Caki2 (cell line): ENCODE data around the gene RIOK1. TPM values are rescaled to one million over a fixed set of nuclear protein-coding genes. Genes with fewer than 3 reads are reported as not detected.
"Not testable (repeated sequence)": the region's sequence is repeated elsewhere in the genome, so short reads cannot be mapped to it uniquely, and the experiment has no call there.

Experiments used
- DNase-seq: peaks from one replicate; pipeline ENCODE4 v3.0.0-alpha.2; 2015; ENCODE audit warnings: low read depth
- in situ Hi-C: cut with HindIII; loops from 2 replicates; pipeline ENCODE4 v1.10.0; 2016; ENCODE audit warnings: low sequenced_read_pairs, low pct_unique_long_range_greater_than_20kb, mixed read lengths
- total RNA-seq: library from RNA; depleted of rRNA; stranded (reverse); fragments of >200 nt; shearing (Covaris generic); gene quantifications from 2 replicates; pipeline ENCODE4 v1.2.3, GENCODE V29; 2014; ENCODE audit warnings: low replicate concordance; rRNA removed

RIOK1 gene
- total RNA-seq, result 4.8 and 18.3 TPM in 2 replicates

- DNase-seq, result peak; percentile 94
- in situ Hi-C loops, result no loop called here
Observed at GRCh38 chr6:7389451-7390225, at the start of gene RIOK1, which contains the start of gene CAGE1. Gene RIOK1, plus strand, starts transcription at chr6:7389808. Its CDS starts 195 bp downstream, at chr6:7390003. Gene CAGE1, minus strand, starts transcription at chr6:7389742. Its CDS starts 2,569 bp downstream, at chr6:7387173.

GRCh38 chr6:7341271-7341670 lies 48.3 kb upstream of the RIOK1 start:
- in situ Hi-C loops, result no loop called here
- DNase-seq, result no peak

GRCh38 chr6:7341989-7342742 lies 47.4 kb upstream of the RIOK1 start:
- in situ Hi-C loops, result no loop called here
- DNase-seq, result peak; percentile 15

- DNase-seq, result no peak
- in situ Hi-C loops, result no loop called here
Observed at GRCh38 chr6:7343546-7344475, 45.8 kb upstream of the RIOK1 start.

- in situ Hi-C loops, DNase-seq: not testable (repeated sequence)
Observed at GRCh38 chr6:7344773-7345450, 44.7 kb upstream of the RIOK1 start.

- in situ Hi-C loops, result not testable (repeated sequence)
Observed at GRCh38 chr6:7347551-7347997, 42.0 kb upstream of the RIOK1 start.

GRCh38 chr6:7350591-7350990 lies 39.0 kb upstream of the RIOK1 start:
- in situ Hi-C loops, DNase-seq: not testable (repeated sequence)

More at GRCh38 chr6:7347551-7347997, 42.0 kb upstream of the RIOK1 start:
- DNase-seq, result peak; percentile 18

GRCh38 chr6:7351916-7352315 lies 37.7 kb upstream of the RIOK1 start:
- in situ Hi-C loops, DNase-seq: not testable (repeated sequence)

- in situ Hi-C loops, result no loop called here
- no peak for DNase-seq
Observed at GRCh38 chr6:7367408-7367807, 22.2 kb upstream of the RIOK1 start.

GRCh38 chr6:7373739-7374138 lies 15.9 kb upstream of the RIOK1 start:
- DNase-seq, result no peak
- in situ Hi-C loops, result no loop called here

- in situ Hi-C loops, result no loop called here
- DNase-seq, result no peak
Observed at GRCh38 chr6:7377961-7378360, 11.6 kb upstream of the RIOK1 start.

GRCh38 chr6:7378740-7379139 lies 10.9 kb upstream of the RIOK1 start:
- in situ Hi-C loops, result no loop called here
- no peak for DNase-seq

- no peak for DNase-seq
- in situ Hi-C loops, result no loop called here
Observed at GRCh38 chr6:7381092-7381491, 8.5 kb upstream of the RIOK1 start.

- no peak for DNase-seq
- in situ Hi-C loops, result no loop called here
Observed at GRCh38 chr6:7389162-7389450, 502 bp upstream of the RIOK1 start.

GRCh38 chr6:7390226-7390878 lies 744 bp downstream of the RIOK1 start:
- peak; percentile 3 for DNase-seq
- in situ Hi-C loops, result no loop called here

- no peak for DNase-seq
- in situ Hi-C loops, result no loop called here
Observed at GRCh38 chr6:7391151-7391550, 1.5 kb downstream of the RIOK1 start.

GRCh38 chr6:7392402-7392801 lies 2.8 kb downstream of the RIOK1 start:
- in situ Hi-C loops, result no loop called here
- no peak for DNase-seq
